Mucosa of descending colon (tissue), 3 donors: ENCODE data around the gene SAP130. TPM values are rescaled to one million over a fixed set of nuclear protein-coding genes. Genes with fewer than 3 reads are reported as not detected.

Experiments used
- ATAC-seq: fragments of 200-7000 bp; cut with Tn5 transposase; one replicate; pipeline ENCODE4 v1.9.1; 2020; ENCODE audit warnings: mild to moderate bottlenecking, moderate library complexity
- DNase-seq, 3 donors: peaks; one replicate each; pipeline ENCODE4 v3.0.0-alpha.2; 2020
- H3K36me3 ChIP-seq: fragments of 200-600 bp; one replicate; pipeline ENCODE4 v1.8.0; 2021; ENCODE audit warnings: low read depth, mild to moderate bottlenecking
- H3K4me1 ChIP-seq: fragments of 200-600 bp; one replicate; pipeline ENCODE4 v1.8.0; 2021; ENCODE audit warnings: low read depth, mild to moderate bottlenecking
- H3K4me3 ChIP-seq: fragments of 200-600 bp; one replicate; pipeline ENCODE4 v1.8.0; 2021; ENCODE audit warnings: mild to moderate bottlenecking
- H3K9me3 ChIP-seq: fragments of 200-600 bp; one replicate; pipeline ENCODE4 v1.8.0; 2021; ENCODE audit warnings: mild to moderate bottlenecking
- CTCF ChIP-seq: fragments of 200-600 bp; IDR thresholded peaks from one replicate; pipeline ENCODE4 v1.8.0; 2022; ENCODE audit warnings: antibody characterized with exemption, mild to moderate bottlenecking
- intact Hi-C, 2 donors: fragments of 100-400 bp; cut with DNase I in 1 of 2; cut with micrococcal nuclease in 1 of 2; formaldehyde crosslinking; loops; one replicate each; pipeline versions ENCODE4 v1.11.0 to v1.11.1; 2022; cut with DNase I, micrococcal nuclease
- total RNA-seq, 3 donors: library from RNA; stranded (reverse); fragmentation: NEBNext Ultra II Directional in 2 of 3; extraction: Animal tissue kit (Norgen Biotek cat#: 25700) in 2 of 3; gene quantifications; one replicate each; pipeline versions ENCODE4 v1.2.1 to v1.2.4, GENCODE V29; 2021 to 2023
- donor health status: DM: no; HTN: no; CAD: no; lungs with moderate emphysema.
- donor health status: DM: no; HTN: no; CAD: no.
- donor health status: DM: no; HTN: yes; CAD: no.

Gene SAP130
- total RNA-seq, 3 donors from 2014 or later, result 26.0 to 31.7 (median 29.8) TPM

- no peak for ATAC-seq
- no peak overlapping the region for H3K4me3 ChIP-seq
- no peak for TF ChIP-seq CTCF
- H3K36me3 ChIP-seq, result no peaks in the 10 kb centered on the region
- no peaks in the 10 kb centered on the region for H3K4me1 ChIP-seq
- H3K9me3 ChIP-seq, result no peaks in the 10 kb centered on the region
- intact Hi-C loops, result no loop called here
- DNase-seq, result no peak
Observed at GRCh38 chr2:128064353-128064752, 36.5 kb upstream of the SAP130 start.

DNA sequence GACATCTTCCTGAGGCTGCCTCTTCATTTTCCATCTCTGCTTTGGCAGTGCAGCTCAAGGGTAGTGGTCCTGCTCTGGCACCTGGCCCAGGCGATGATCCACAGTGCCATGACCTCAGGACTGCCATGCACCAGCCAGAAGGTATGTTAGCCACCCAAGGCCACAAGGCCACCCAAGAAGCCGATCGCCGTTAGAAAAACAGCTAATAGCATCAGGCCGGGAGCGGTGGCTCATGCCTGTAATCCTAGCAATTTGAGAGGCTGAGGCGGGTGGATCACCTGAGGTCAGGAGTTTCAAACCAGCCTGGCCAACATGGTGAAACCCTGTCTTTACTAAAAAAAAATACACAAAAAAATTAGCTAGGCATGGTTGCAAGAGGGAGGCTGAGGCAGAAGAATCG is 34.7 kb upstream of the SAP130 start:
- no peak for ATAC-seq
- no peaks in the 10 kb centered on the region for H3K36me3 ChIP-seq
- H3K4me1 ChIP-seq, result no peaks in the 10 kb centered on the region
- DNase-seq, result no peak
- TF ChIP-seq CTCF, result no peak
- no peak overlapping the region for H3K4me3 ChIP-seq
- intact Hi-C loops, result no loop called here
- H3K9me3 ChIP-seq, result no peaks in the 10 kb centered on the region

GRCh38 chr2:128058114-128058513 is 30.3 kb upstream of the SAP130 start:
- no peaks in the 10 kb centered on the region for H3K9me3 ChIP-seq
- DNase-seq, result no peak
- no peaks in the 10 kb centered on the region for H3K4me1 ChIP-seq
- intact Hi-C loops, result no loop called here
- ATAC-seq, result no peak
- no peak overlapping the region for H3K4me3 ChIP-seq
- TF ChIP-seq CTCF, result no peak
- no peaks in the 10 kb centered on the region for H3K36me3 ChIP-seq

- DNase-seq (no peak), ATAC-seq (no peak)
- Histone ChIP-seq H3K4me1 (no peaks in the 10 kb centered on the region), H3K4me3 (no peak overlapping the region), H3K9me3 (no peaks in the 10 kb centered on the region), H3K36me3 (no peaks in the 10 kb centered on the region)
- no peak for TF ChIP-seq CTCF
- intact Hi-C loops, result no loop called here
Observed at GRCh38 chr2:128057334-128057733, 29.5 kb upstream of the SAP130 start.

GRCh38 chr2:128054104-128054885 is 26.4 kb upstream of the SAP130 start:
- H3K36me3 ChIP-seq, result no peaks in the 10 kb centered on the region
- intact Hi-C loops, result no loop called here
- ATAC-seq, result no peak

More at GRCh38 chr2:128054104-128054885, 26.4 kb upstream of the SAP130 start:
- DNase-seq, result no peak
- no peak overlapping the region for H3K4me3 ChIP-seq
- H3K4me1 ChIP-seq, result no peaks in the 10 kb centered on the region
- TF ChIP-seq CTCF, result no peak
- peaks cover 4% of the 10 kb centered on the region for H3K9me3 ChIP-seq
